Fibroblast of skin of abdomen (primary cell): ENCODE data around the gene PRPSAP2.

Experiments
- DNase-seq: peaks from one replicate; pipeline ENCODE4 v3.0.0-alpha.2; 2013

The PRPSAP2 gene

DNA sequence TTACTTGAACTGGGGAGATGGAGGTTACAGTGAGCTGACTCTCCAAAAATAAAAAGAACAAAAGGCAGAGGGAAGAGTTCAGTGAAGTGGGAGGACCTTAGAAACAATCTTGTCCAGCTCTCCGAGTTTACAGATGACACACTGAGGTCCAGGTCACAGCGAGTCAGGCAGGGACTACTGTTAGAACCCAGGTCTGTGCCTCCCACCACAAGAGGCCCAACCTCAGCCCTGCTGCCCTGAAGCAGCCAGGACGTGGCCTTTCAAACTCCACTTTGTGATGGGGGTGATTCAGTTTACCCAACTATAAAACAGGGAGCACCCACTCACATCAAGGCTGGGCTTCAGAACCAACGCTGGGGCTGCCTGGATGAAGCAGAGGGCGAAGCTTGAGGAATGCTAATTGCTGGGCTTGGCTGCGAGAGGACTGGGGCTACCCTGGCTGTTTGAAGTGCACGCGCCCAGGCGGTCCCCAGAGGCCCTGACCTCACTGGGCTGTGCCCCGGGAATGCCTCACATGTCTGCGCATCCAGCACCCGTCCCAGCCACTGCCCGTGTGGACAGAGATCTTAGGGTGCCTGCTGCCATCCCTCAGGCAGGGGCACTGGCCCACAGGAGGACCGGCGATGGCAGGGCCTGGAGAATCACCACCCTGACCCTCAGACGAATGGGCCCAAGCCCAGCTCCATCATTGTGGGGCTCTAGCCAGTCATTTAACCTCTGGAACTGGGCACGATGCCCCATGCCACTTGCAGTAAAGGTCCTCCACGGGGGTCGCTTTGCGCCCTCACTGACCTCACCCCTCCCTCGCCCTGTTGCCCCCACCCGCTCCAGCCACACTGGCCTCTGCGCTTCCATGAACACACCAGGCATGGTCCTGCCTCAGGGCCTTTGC lies 105.4 kb downstream of the PRPSAP2 start:
- DNase-seq, result no peak

GRCh38 chr17:18964018-18964351 lies 106.1 kb downstream of the PRPSAP2 start:
- DNase-seq, result no peak

GRCh38 chr17:18964550-18964949 lies 106.6 kb downstream of the PRPSAP2 start:
- DNase-seq, result no peak

- DNase-seq, result no peak
Observed at GRCh38 chr17:18965530-18966236, 107.8 kb downstream of the PRPSAP2 start.

DNA sequence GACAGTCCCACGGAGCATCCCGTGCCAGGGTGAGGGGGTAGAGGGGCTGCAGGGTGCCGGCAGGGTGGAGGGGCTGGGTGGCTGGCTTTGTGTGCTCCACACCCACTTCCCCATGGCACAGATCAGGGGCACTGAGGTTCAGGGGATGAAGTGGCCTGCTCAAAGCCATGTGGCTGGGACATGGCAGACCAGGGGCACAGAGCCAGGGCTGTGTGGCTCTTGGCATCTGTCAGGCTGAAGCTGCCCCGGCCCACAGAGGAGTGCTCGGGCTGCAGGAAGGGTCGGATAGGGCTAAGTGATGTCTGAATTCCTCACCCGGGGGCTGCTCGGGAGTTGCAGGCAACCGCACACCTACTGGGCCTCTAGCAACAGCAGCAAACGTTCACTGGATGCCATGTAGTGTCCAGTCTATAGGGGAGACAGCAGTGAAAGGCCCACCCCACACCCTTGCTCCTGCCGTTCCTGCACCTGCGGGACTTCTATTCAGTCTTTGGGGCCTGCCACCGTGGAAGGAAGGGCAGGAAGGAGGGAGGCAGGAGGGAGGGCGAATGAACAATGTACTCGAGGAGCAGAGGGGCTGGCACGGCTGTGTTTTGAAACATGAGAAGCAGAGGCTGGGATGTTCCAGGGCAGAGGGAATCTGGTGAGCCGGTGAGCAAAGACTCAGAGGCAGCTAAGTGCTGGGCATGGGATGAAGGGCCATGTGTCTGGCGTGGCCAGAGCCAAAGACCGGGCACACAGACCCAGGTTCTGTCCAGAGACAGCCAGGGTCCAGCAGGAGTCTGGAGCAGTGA lies 109.1 kb downstream of the PRPSAP2 start:
- no peak for DNase-seq

DNA sequence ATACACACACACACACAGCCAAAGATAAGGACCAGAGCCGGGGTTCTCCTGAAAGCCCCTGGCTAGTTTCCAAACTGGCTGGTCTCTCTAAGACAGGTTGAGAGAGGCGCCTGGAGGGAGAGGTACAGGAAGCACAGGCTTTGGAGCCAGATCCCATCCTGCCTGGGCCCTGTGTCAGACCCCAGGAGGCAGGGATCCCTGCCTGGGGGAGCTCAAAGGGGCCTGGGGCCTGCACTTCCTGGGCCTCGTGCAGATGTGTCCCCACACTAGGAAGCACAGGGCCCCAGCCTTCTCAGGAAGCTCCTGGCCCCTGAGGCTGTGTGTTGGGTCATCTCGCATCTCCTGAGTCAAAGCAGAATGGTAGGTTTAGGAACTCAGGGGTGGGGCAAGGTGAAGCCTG lies 110.0 kb downstream of the PRPSAP2 start:
- no peak for DNase-seq

- DNase-seq, result no peak
Observed at GRCh38 chr17:18968345-18968744, 110.4 kb downstream of the PRPSAP2 start.

- DNase-seq, result no peak
Observed at GRCh38 chr17:18968945-18969887, 111.3 kb downstream of the PRPSAP2 start.

DNA sequence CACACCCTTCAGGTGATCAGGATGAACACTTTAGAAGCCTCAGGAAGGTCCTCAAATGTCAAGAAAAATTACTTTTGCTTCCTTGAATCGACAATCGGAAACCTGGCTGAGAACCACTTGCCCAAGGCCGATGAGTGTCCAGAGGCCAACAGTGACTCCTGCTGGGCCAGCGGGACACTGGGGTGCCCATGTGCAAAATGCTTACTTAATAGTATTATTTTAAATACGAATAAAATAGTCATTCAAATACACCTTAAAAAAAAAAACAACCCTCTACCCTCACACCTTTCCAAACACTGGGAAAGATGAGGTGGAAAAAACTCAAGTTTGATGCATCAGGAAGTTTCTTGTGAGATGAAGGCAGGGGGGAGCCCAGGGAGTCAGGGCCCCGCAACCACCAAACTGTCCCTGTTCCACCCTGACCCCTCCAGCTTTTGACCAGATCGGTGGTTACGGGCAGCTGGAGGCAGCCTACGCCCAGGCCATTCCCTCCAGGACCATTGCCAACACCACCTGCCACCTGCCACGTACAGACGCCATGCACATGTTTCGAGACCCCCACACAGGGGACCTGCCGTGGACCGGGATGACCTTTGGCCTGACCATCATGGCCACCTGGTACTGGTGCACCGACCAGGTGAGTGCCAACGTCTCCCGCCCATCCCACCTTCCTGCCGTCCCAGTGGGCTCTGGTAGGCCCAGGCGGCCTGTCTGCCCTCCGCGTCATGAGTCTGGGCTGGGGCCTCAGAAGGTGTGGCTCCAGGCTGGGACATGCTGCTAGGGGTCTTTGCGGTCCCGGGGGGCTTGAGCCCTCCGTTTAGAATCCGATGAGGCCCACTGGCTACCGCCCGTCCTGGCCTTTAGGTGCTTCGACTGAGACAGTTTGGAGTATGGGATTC lies 112.9 kb downstream of the PRPSAP2 start:
- no peak for DNase-seq

DNA sequence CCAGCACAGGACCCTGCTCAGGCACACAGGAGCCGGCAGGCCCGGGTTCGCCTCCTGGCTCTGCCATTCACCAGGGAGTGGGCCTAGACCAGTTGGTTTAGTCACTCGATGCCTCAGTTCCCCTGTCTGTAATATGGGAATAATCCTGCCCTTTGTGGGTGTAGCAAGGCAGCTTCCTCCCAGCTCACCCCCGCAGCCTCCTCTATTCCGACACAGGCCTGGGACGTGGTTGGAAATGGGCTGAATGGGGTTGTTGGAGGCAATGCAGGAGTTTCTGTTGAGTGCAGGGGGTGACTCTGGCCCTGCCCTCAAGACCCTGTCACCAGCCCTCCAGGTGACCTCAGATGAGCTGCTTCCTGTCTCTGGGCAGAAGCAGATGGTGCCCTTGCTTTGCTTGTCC lies 113.9 kb downstream of the PRPSAP2 start:
- DNase-seq, result no peak

DNA sequence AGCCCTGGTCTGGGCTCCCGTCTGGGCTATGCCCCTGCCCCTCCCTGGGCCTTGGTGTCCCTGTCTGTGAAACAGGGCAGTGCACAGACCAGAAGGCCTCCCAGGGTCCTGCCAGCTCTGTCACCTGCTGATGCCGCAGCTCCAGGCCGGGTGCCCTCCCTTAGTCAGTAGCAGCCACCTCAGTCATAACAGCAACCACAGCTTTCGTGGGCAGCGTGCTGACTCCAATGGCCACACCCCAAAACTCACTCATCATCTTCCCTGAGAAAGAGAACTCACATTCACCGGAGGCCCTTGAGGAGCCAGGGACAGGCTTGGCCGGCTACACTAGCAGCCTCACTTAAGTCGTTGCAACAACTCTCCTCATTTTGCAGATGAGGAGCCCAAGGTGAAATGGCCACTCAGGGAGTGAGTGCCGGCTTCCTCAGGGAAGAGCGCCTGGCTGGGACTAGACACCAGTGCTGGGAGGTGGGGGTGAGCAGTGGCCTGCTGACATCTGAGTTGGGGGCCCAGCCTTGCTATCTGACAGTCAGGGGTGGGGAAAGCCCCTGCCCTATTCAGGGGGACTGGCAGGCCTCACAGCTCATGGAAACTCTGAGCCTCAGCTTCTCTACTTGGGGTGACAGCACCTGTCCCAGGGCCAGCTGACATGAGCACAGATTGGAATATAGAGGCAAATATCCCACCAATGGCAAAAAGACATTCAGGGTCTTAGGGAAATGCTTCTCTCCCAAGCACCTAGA lies 116.6 kb downstream of the PRPSAP2 start:
- no peak for DNase-seq

GRCh38 chr17:18975597-18975996 lies 117.7 kb downstream of the PRPSAP2 start:
- DNase-seq, result no peak

DNA sequence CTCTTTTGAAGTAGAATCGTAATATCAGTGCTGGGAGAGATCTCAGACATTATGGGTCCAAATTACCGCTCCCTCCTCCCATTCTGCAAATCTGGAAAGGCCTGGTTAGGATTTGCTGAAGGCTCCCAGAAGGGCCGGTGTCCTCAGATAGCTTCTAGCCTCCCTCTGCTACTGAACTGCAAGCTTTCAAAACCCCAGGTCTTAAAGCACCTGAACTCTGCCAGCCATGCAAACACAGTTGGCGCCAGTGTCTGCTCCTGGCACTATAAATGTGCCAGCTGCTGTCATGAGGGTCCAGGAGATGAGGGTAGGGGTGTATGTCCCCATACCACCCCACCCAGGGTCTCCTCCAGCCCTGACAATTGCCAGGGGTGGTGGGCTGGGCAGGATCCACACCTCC lies 118.3 kb downstream of the PRPSAP2 start:
- DNase-seq, result no peak

DNA sequence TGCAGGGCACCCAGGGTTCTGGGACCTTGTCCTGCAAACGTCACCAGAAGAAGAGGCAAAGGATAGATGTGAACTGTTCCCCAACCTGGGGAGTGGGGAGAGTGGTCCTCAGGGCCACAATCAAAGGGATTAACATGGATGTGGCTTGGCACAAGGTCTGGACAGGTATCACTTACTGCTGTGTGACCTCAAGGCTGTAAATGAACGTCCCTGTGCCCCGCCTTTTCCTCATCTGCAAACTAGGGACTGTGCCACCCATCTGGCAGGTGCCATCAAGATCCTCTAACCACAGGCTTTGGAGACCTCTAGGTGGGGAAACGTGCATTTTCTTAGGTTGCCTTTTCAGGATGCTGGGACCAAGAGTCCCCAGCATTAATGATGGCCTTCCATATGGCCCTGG lies 119.1 kb downstream of the PRPSAP2 start:
- DNase-seq, result no peak

DNA sequence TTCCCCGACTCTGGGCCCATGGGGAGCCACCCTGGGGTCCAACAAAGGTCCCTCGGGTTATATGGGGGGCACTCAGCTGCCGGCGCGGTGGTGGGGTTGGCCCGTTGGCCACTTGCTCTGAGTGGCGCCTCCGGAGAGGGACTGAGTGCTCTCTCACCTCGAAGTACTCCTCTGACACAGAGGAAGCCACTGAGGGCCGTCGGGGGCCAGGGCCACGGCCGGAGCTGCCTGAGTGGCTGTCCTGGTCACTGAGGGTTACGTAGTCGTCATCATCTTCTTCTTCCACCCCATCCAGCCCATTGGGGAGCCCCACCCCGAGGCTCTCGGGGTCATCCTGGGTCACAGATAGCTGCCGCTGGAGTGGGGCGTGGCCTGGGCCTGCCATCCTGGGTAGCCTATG lies 119.7 kb downstream of the PRPSAP2 start:
- DNase-seq, result no peak

DNA sequence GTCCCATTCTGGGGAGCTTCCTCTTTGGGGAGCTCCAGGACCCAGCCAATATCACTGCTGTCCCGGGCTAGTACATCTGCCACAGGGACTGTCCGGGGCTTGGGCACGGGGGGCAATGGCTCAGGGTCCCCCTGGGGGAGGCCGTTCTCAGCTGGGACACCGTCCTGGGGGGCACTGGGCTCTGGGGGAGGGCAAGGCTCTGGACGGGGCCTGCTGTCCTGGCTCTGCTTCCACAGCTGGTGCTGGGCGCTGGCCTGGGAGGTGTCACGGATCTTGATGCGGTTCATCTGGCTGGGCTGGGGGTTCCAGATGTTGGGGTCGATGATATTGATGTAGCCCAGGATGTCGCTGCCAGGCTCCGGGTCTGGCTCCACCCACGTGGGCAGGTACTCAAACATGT lies 120.1 kb downstream of the PRPSAP2 start:
- DNase-seq, result no peak

- DNase-seq, result no peak
Observed at GRCh38 chr17:18978655-18979054, 120.7 kb downstream of the PRPSAP2 start.
